ENCODE measurements around the gene NPHS1. TPM values are rescaled to one million over a fixed set of nuclear protein-coding genes. Genes with fewer than 3 reads are reported as not detected.
A peak's percentile ranks its signal among the peaks of the same experiment; 100 is the strongest.

The NPHS1 gene
- polyA plus RNA-seq, 3 donors, result not detected

GRCh38 chr19:35781650-35782049 lies 70.7 kb downstream of the NPHS1 start:
- peaks cover 26 to 47% of the 10 kb centered on the region in 2 donors for H3K36me3 ChIP-seq (replicated peaks in 1 of 2; ENCODE audit: control insufficient read depth in 1 of 2, insufficient read depth in 2 of 2, low read length in 2 of 2)
- peaks cover 0 to 2% (median 0%) of the 10 kb centered on the region in 3 donors for H3K27me3 Mint-ChIP-seq (ENCODE audit: low read depth in 3 of 3)

GRCh38 chr19:35780717-35781116 lies 71.6 kb downstream of the NPHS1 start:
- H3K9me3 ChIP-seq (replicated peaks in 1 of 2; ENCODE audit: control insufficient read depth in 1 of 2, insufficient read depth in 1 of 2, low read length in 2 of 2), result no peaks in the 10 kb centered on the region
- peaks cover 0 to 2% (median 0%) of the 10 kb centered on the region in 3 donors for H3K27me3 Mint-ChIP-seq (ENCODE audit: low read depth in 3 of 3)
- no peak for TF ChIP-seq CTCF (IDR thresholded peaks at IDR 0.05)
- peaks cover 6 to 12% of the 10 kb centered on the region in 2 donors for H3K4me1 ChIP-seq (ENCODE audit: control insufficient read depth in 1 of 2, insufficient read depth in 2 of 2, low read length in 2 of 2)
- peaks cover 26 to 40% of the 10 kb centered on the region in 2 donors for H3K36me3 ChIP-seq (replicated peaks in 1 of 2; ENCODE audit: control insufficient read depth in 1 of 2, insufficient read depth in 2 of 2, low read length in 2 of 2)
- H3K4me2 ChIP-seq (replicated peaks; ENCODE audit: extremely low read depth, low read length, poor library complexity, severe bottlenecking), result no peak overlapping the region
- no peak overlapping the region for H3K4me3 ChIP-seq (replicated peaks in 1 of 3; ENCODE audit: low read depth in 2 of 3, low read length in 3 of 3)
- 98% methylated on average over 18 of the region's 20 CpGs for WGBS (ENCODE audit: insufficient coverage)
- H2AFZ ChIP-seq (ENCODE audit: insufficient read depth, low read depth, low read length, poor library complexity, severe bottlenecking), result no peak overlapping the region
- H3K27me3 ChIP-seq (ENCODE audit: control insufficient read depth in 2 of 2, insufficient read depth in 2 of 2, low read length in 2 of 2), result no peaks in the 10 kb centered on the region
- H3K4me3 Mint-ChIP-seq, result no peak overlapping the region
- H3K4me1 Mint-ChIP-seq, result peaks cover 14% of the 10 kb centered on the region
- no peak overlapping the region for H3K27ac Mint-ChIP-seq
- H3K9me3 Mint-ChIP-seq, result no peaks in the 10 kb centered on the region
- H3K36me3 Mint-ChIP-seq, result peaks cover 35 to 62% of the 10 kb centered on the region in 2 donors
- intact Hi-C loops (cut with micrococcal nuclease), result no loop called here
- no peak for DNase-seq
- H3K27ac ChIP-seq (ENCODE audit: low read depth in 1 of 2, low read length in 2 of 2), result no peak overlapping the region
- peaks cover 19% of the 10 kb centered on the region for H3K79me2 ChIP-seq (ENCODE audit: insufficient read depth, low read length)
- no peak overlapping the region for H3K9ac ChIP-seq (ENCODE audit: insufficient read depth, low read length, poor library complexity, severe bottlenecking)
- H4K20me1 ChIP-seq (ENCODE audit: insufficient read depth, low read length), result no peaks in the 10 kb centered on the region

More at GRCh38 chr19:35781650-35782049, 70.7 kb downstream of the NPHS1 start:
- Histone ChIP-seq H3K4me3 (replicated peaks in 1 of 3; ENCODE audit: low read depth in 2 of 3, low read length in 3 of 3) (no peak overlapping the region), H3K9ac (ENCODE audit: insufficient read depth, low read length, poor library complexity, severe bottlenecking) (no peak overlapping the region), H3K79me2 (ENCODE audit: insufficient read depth, low read length) (peaks cover 10% of the 10 kb centered on the region), H3K9me3 (replicated peaks in 1 of 2; ENCODE audit: control insufficient read depth in 1 of 2, insufficient read depth in 1 of 2, low read length in 2 of 2) (no peaks in the 10 kb centered on the region), H2AFZ (ENCODE audit: insufficient read depth, low read depth, low read length, poor library complexity, severe bottlenecking) (no peak overlapping the region), H3K27me3 (ENCODE audit: control insufficient read depth in 2 of 2, insufficient read depth in 2 of 2, low read length in 2 of 2) (no peaks in the 10 kb centered on the region), H3K4me1 (ENCODE audit: control insufficient read depth in 1 of 2, insufficient read depth in 2 of 2, low read length in 2 of 2) (peaks cover 0 to 2% of the 10 kb centered on the region in 2 donors), H3K4me2 (replicated peaks; ENCODE audit: extremely low read depth, low read length, poor library complexity, severe bottlenecking) (no peak overlapping the region), H4K20me1 (ENCODE audit: insufficient read depth, low read length) (no peaks in the 10 kb centered on the region), H3K27ac (ENCODE audit: low read depth in 1 of 2, low read length in 2 of 2) (no peak overlapping the region)
- Mint-ChIP-seq H3K4me1 (peaks cover 5% of the 10 kb centered on the region), H3K4me3 (no peak overlapping the region), H3K36me3 (peaks cover 40 to 69% of the 10 kb centered on the region in 2 donors), H3K9me3 (no peaks in the 10 kb centered on the region), H3K27ac (peak overlapping the region in 3 of 7 donors; percentile 46 to 74 (median 70))
- TF ChIP-seq CTCF (IDR thresholded peaks at IDR 0.05), result no peak
- WGBS (ENCODE audit: insufficient coverage), result 98% methylated on average over 5 of the region's 9 CpGs
- intact Hi-C loops (cut with micrococcal nuclease), result no loop called here
- DNase-seq, result no peak
